Activated effector memory CD4-positive, alpha-beta T cell treated with anti-CD3 and anti-CD28 coated beads, Interleukin-2, amount 50 U/mL, for 16 hours (primary cell): ENCODE data around the gene ACOT11.

Experiments used
- DNase-seq: peaks from one replicate; pipeline ENCODE4 v3.0.0-alpha.2; 2020

ACOT11 gene

GRCh38 chr1:54652168-54652567 is 104.1 kb downstream of the ACOT11 start:
- DNase-seq = no peak

DNA sequence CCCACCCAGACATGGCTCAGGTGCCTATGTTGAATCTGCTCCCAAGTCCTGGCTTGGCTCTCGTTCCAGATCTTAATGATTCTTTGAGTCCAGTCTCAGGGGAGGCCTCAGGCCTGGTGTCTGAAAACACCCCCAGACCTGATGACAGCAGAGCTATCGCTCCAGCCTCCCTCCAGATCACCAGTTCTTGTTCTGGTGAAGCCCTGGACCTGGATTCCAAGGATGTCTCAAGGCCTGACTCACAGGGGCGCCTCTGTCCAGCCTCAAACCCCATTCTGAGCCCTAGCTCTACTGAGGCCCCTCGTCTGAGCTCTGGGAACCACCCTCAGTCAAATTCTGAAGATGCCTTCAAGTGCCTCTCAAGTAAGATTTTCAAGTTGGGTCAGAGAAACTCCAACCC is 105.0 kb downstream of the ACOT11 start:
- no peak for DNase-seq

DNA sequence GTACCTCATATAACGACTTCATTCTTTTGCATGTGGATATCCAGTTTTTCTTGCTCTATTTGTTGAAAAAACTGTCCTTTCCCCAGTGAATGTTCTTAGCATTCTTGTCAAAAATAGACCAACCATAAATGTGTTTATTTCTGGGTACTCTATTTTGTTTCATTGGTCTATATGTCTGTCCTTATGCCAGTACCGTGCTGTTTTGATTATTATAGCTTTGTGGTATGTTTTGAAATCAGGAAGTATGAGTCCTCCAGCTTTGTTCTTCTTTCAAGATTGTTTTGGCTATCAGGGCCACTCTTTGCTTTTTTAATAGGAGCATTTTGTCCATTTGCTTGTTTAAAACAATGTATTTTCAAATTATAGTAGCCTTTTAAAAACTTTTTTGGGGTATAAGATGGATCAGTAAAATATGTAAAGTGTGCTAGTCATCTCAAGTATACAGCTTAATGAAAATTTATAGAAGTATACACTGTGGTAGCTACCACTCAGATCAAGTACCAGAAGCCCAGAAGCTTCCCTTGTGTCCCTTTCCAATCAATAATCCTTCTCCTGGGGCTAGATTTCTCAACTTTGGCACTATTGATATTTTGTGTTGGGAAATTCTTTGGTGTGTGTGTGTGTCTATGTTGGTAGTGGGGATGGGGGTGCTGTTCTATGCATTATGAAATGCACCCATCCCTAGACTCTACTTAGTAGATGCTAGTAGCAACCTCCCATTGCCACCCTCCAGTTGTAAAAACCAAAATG is 110.3 kb downstream of the ACOT11 start:
- DNase-seq = no peak
